ENCODE data around the gene ARFIP1. TPM values are rescaled to one million over a fixed set of nuclear protein-coding genes. Genes with fewer than 3 reads are reported as not detected.

The ARFIP1 gene
- total RNA-seq, 1 experiment from 2014 or later, result 32.7 TPM

GRCh38 chr4:152946446-152946845 lies 166.7 kb downstream of the ARFIP1 start:
- H3K79me2 ChIP-seq (ENCODE audit: insufficient read depth, low read length), result no peaks in the 10 kb centered on the region
- POLR2A ChIA-PET, result no interaction called here

GRCh38 chr4:152947311-152947710 lies 167.6 kb downstream of the ARFIP1 start:
- no peaks in the 10 kb centered on the region for H3K9me2 ChIP-seq (ENCODE audit: insufficient read depth)
- no peaks in the 10 kb centered on the region for H3K4me1 ChIP-seq (ENCODE audit: control insufficient read depth in 1 of 2, insufficient read depth in 2 of 2, low read length in 2 of 2)
- H3K9me3 ChIP-seq (ENCODE audit: control insufficient read depth in 1 of 2, insufficient read depth in 1 of 2, low read depth in 1 of 2, low read length in 2 of 2), result no peaks in the 10 kb centered on the region
- no peak for DNase-seq (ENCODE audit: low read depth, low spot score)
- no peak for ATAC-seq
- no peak overlapping the region for H3K4me2 ChIP-seq (ENCODE audit: low read length)
- ChIA-PET RAD21 (ENCODE audit: low non-redundant PET in 1 of 2, low total read pairs in 2 of 2, uncharacterized antibody in 2 of 2, unreplicated experiment in 2 of 2) (no interaction called here), POLR2A (no interaction called here), CTCF (no interaction called here)
- no peak overlapping the region for H3K4me3 ChIP-seq (replicated peaks in 1 of 2; ENCODE audit: low read depth in 1 of 2, low read length in 2 of 2)
- H3K27ac ChIP-seq (ENCODE audit: low read depth, low read length), result no peak overlapping the region
- no TSS peak for BruUV-seq (replicated peaks)
- H4K20me1 ChIP-seq (ENCODE audit: insufficient read depth), result no peaks in the 10 kb centered on the region
- H3K79me2 ChIP-seq (ENCODE audit: insufficient read depth, low read length), result no peaks in the 10 kb centered on the region
- no peaks in the 10 kb centered on the region for H3K36me3 ChIP-seq (ENCODE audit: control insufficient read depth in 1 of 2, insufficient read depth in 2 of 2, low read length in 2 of 2)
- intact Hi-C loops (cut with micrococcal nuclease), result no loop called here
- H2AFZ ChIP-seq (ENCODE audit: low read depth, low read length, poor library complexity, severe bottlenecking), result no peak overlapping the region
- H3K27me3 ChIP-seq (ENCODE audit: insufficient read depth, low read length), result no peaks in the 10 kb centered on the region
- no peak overlapping the region for H3K9ac ChIP-seq (ENCODE audit: low read length)
- no peak for TF ChIP-seq POLR2A (IDR thresholded peaks at IDR 0.05; ENCODE audit: borderline replicate concordance, extremely low read depth, insufficient read depth, insufficient read length)
- no peak for TF ChIP-seq ZBTB33 (IDR thresholded peaks at IDR 0.05; ENCODE audit: extremely low read depth, insufficient replicate concordance, low read length)
- no peak for TF ChIP-seq FOSL1 (IDR thresholded peaks at IDR 0.05; ENCODE audit: low read depth)
- no peak for TF ChIP-seq CBX3 (IDR thresholded peaks at IDR 0.05; ENCODE audit: low read depth)
- TF ChIP-seq SIN3A (IDR thresholded peaks at IDR 0.05; ENCODE audit: low read depth), result no peak
- no peak for TF ChIP-seq POLR2AphosphoS5 (IDR thresholded peaks at IDR 0.05; ENCODE audit: low read depth, low read length)
- no peak for TF ChIP-seq RAD21 (IDR thresholded peaks at IDR 0.05; ENCODE audit: low read depth)
- TF ChIP-seq REST (IDR thresholded peaks at IDR 0.05; ENCODE audit: low read depth), result no peak
- TF ChIP-seq YY1 (IDR thresholded peaks at IDR 0.05; ENCODE audit: extremely low read depth, insufficient replicate concordance, low read depth, low read length), result no peak
- TF ChIP-seq CEBPB (IDR thresholded peaks at IDR 0.05; ENCODE audit: low read depth), result no peak
- TF ChIP-seq CTCF (IDR thresholded peaks at IDR 0.05 in 2 of 3, conservative IDR thresholded peaks at IDR 0.05 in 1 of 3; ENCODE audit: borderline replicate concordance in 1 of 3, insufficient read depth in 1 of 3, low read depth in 2 of 3, low read length in 2 of 3), result no peak
- no peak for TF ChIP-seq ZNF274 (IDR thresholded peaks at IDR 0.05; ENCODE audit: low read depth, low read length)
- no peak for TF ChIP-seq MAX (IDR thresholded peaks at IDR 0.05)

More at GRCh38 chr4:152946446-152946845, 166.7 kb downstream of the ARFIP1 start:
- H4K20me1 ChIP-seq (ENCODE audit: insufficient read depth), result no peaks in the 10 kb centered on the region
- ChIA-PET CTCF (no interaction called here), RAD21 (ENCODE audit: low non-redundant PET in 1 of 2, low total read pairs in 2 of 2, uncharacterized antibody in 2 of 2, unreplicated experiment in 2 of 2) (no interaction called here)
- H3K9me2 ChIP-seq (ENCODE audit: insufficient read depth), result no peaks in the 10 kb centered on the region
- no peak overlapping the region for H3K4me3 ChIP-seq (replicated peaks in 1 of 2; ENCODE audit: low read depth in 1 of 2, low read length in 2 of 2)
- DNase-seq (ENCODE audit: low read depth, low spot score) (no peak), ATAC-seq (no peak)
- no TSS peak for BruUV-seq (replicated peaks)
- H3K27me3 ChIP-seq (ENCODE audit: insufficient read depth, low read length), result no peaks in the 10 kb centered on the region
- TF ChIP-seq ZNF274 (IDR thresholded peaks at IDR 0.05; ENCODE audit: low read depth, low read length), result no peak
- intact Hi-C loops (cut with micrococcal nuclease), result no loop called here
- no peaks in the 10 kb centered on the region for H3K9me3 ChIP-seq (ENCODE audit: control insufficient read depth in 1 of 2, insufficient read depth in 1 of 2, low read depth in 1 of 2, low read length in 2 of 2)
- H3K36me3 ChIP-seq (ENCODE audit: control insufficient read depth in 1 of 2, insufficient read depth in 2 of 2, low read length in 2 of 2), result no peaks in the 10 kb centered on the region
- no peaks in the 10 kb centered on the region for H3K4me1 ChIP-seq (ENCODE audit: control insufficient read depth in 1 of 2, insufficient read depth in 2 of 2, low read length in 2 of 2)
- no peak overlapping the region for H3K27ac ChIP-seq (ENCODE audit: low read depth, low read length)
- H2AFZ ChIP-seq (ENCODE audit: low read depth, low read length, poor library complexity, severe bottlenecking), result no peak overlapping the region
- no peak overlapping the region for H3K4me2 ChIP-seq (ENCODE audit: low read length)
- no peak overlapping the region for H3K9ac ChIP-seq (ENCODE audit: low read length)
